Measurements from ENCODE around the gene SEC11A.
"Not testable (repeated sequence)": the region's sequence is repeated elsewhere in the genome, so short reads cannot be mapped to it uniquely, and the experiment has no call there.

SEC11A gene

GRCh38 chr15:84749111-84749991, 33.4 kb upstream of the SEC11A start:
- Histone ChIP-seq H3K4me1 (ENCODE audit: insufficient read depth, low read length) (peaks cover 12% of the 10 kb centered on the region), H3K9me3 (ENCODE audit: control insufficient read depth, insufficient read depth, low read length) (no peaks in the 10 kb centered on the region), H3K9ac (ENCODE audit: low read depth, low read length) (peak overlapping the region; percentile 78), H3K36me3 (ENCODE audit: insufficient read depth, low read length) (no peaks in the 10 kb centered on the region)

GRCh38 chr15:84748274-84749110, 32.6 kb upstream of the SEC11A start, which contains the start of gene ZNF592:
Gene ZNF592 (plus strand): TSS chr15:84748592. CDS start chr15:84782676, 34,084 bp downstream.
- H3K36me3 ChIP-seq (ENCODE audit: insufficient read depth, low read length), result no peaks in the 10 kb centered on the region
- H3K9ac ChIP-seq (ENCODE audit: low read depth, low read length), result peak within 1 kb of the TSS; percentile 86
- H3K9me3 ChIP-seq (ENCODE audit: control insufficient read depth, insufficient read depth, low read length), result no peaks in the 10 kb centered on the region
- H3K4me1 ChIP-seq (ENCODE audit: insufficient read depth, low read length), result peaks cover 12% of the 10 kb centered on the region

GRCh38 chr15:84747416-84748273, 31.7 kb upstream of the SEC11A start:
- peaks cover 12% of the 10 kb centered on the region for H3K4me1 ChIP-seq (ENCODE audit: insufficient read depth, low read length)
- peak overlapping the region; percentile 86 for H3K9ac ChIP-seq (ENCODE audit: low read depth, low read length)
- H3K9me3 ChIP-seq (ENCODE audit: control insufficient read depth, insufficient read depth, low read length), result no peaks in the 10 kb centered on the region
- H3K36me3 ChIP-seq (ENCODE audit: insufficient read depth, low read length), result no peaks in the 10 kb centered on the region

- no peak overlapping the region for H3K9ac ChIP-seq (ENCODE audit: low read depth, low read length)
- H3K36me3 ChIP-seq (ENCODE audit: insufficient read depth, low read length), result no peaks in the 10 kb centered on the region
- H3K4me1 ChIP-seq (ENCODE audit: insufficient read depth, low read length), result no peaks in the 10 kb centered on the region; the same call in none of the 2 replicates
- H3K9me3 ChIP-seq (ENCODE audit: control insufficient read depth, insufficient read depth, low read length), result no peaks in the 10 kb centered on the region
These were observed 25.2 kb upstream of the SEC11A start for GRCh38 chr15:84741121-84741520.

- H3K36me3 ChIP-seq (ENCODE audit: insufficient read depth, low read length), result no peaks in the 10 kb centered on the region
- H3K9me3 ChIP-seq (ENCODE audit: control insufficient read depth, insufficient read depth, low read length), result no peaks in the 10 kb centered on the region
- H3K9ac ChIP-seq (ENCODE audit: low read depth, low read length), result no peak overlapping the region
- H3K4me1 ChIP-seq (ENCODE audit: insufficient read depth, low read length), result peaks cover 2% of the 10 kb centered on the region
These were observed 24.8 kb upstream of the SEC11A start for GRCh38 chr15:84740691-84741090.

- H3K4me1 ChIP-seq (ENCODE audit: insufficient read depth, low read length), result peaks cover 6% of the 10 kb centered on the region
- no peaks in the 10 kb centered on the region for H3K36me3 ChIP-seq (ENCODE audit: insufficient read depth, low read length)
- H3K9ac ChIP-seq (ENCODE audit: low read depth, low read length), result no peak overlapping the region
- H3K9me3 ChIP-seq (ENCODE audit: control insufficient read depth, insufficient read depth, low read length), result no peaks in the 10 kb centered on the region
These were observed 21.1 kb upstream of the SEC11A start for GRCh38 chr15:84737005-84737404.

GRCh38 chr15:84736375-84736774, 20.4 kb upstream of the SEC11A start:
- Histone ChIP-seq H3K36me3 (ENCODE audit: insufficient read depth, low read length) (no peaks in the 10 kb centered on the region), H3K9me3 (ENCODE audit: control insufficient read depth, insufficient read depth, low read length) (no peaks in the 10 kb centered on the region), H3K9ac (ENCODE audit: low read depth, low read length) (no peak overlapping the region), H3K4me1 (ENCODE audit: insufficient read depth, low read length) (peaks cover 6% of the 10 kb centered on the region)

- not testable (repeated sequence) for H3K9me3 ChIP-seq (ENCODE audit: control insufficient read depth, insufficient read depth, low read length); H3K36me3 ChIP-seq (ENCODE audit: insufficient read depth, low read length); H3K4me1 ChIP-seq (ENCODE audit: insufficient read depth, low read length)
- peak overlapping the region; percentile 28 for H3K9ac ChIP-seq (ENCODE audit: low read depth, low read length)
These were observed 19.6 kb upstream of the SEC11A start for GRCh38 chr15:84735480-84736061.

- no peaks in the 10 kb centered on the region for H3K9me3 ChIP-seq (ENCODE audit: control insufficient read depth, insufficient read depth, low read length)
- peak overlapping the region; percentile 46 for H3K9ac ChIP-seq (ENCODE audit: low read depth, low read length)
- H3K36me3 ChIP-seq (ENCODE audit: insufficient read depth, low read length), result no peaks in the 10 kb centered on the region
- peaks cover 6% of the 10 kb centered on the region for H3K4me1 ChIP-seq (ENCODE audit: insufficient read depth, low read length)
These were observed 19.0 kb upstream of the SEC11A start for GRCh38 chr15:84734794-84735479.

- Histone ChIP-seq H3K4me1 (ENCODE audit: insufficient read depth, low read length) (peaks cover 6% of the 10 kb centered on the region), H3K9me3 (ENCODE audit: control insufficient read depth, insufficient read depth, low read length) (no peaks in the 10 kb centered on the region), H3K36me3 (ENCODE audit: insufficient read depth, low read length) (no peaks in the 10 kb centered on the region), H3K9ac (ENCODE audit: low read depth, low read length) (no peak overlapping the region)
These were observed 15.8 kb upstream of the SEC11A start for GRCh38 chr15:84731774-84732173.

- Histone ChIP-seq H3K9me3 (ENCODE audit: control insufficient read depth, insufficient read depth, low read length) (no peaks in the 10 kb centered on the region), H3K4me1 (ENCODE audit: insufficient read depth, low read length) (no peaks in the 10 kb centered on the region), H3K9ac (ENCODE audit: low read depth, low read length) (no peak overlapping the region)
These were observed 11.5 kb upstream of the SEC11A start for GRCh38 chr15:84727429-84727828.

GRCh38 chr15:84725001-84725491, 9.1 kb upstream of the SEC11A start:
- H3K9ac ChIP-seq (ENCODE audit: low read depth, low read length), result no peak overlapping the region
- H3K36me3 ChIP-seq (ENCODE audit: insufficient read depth, low read length), result no peaks in the 10 kb centered on the region
- no peaks in the 10 kb centered on the region for H3K9me3 ChIP-seq (ENCODE audit: control insufficient read depth, insufficient read depth, low read length)
- H3K4me1 ChIP-seq (ENCODE audit: insufficient read depth, low read length), result peaks cover 9% of the 10 kb centered on the region

More at GRCh38 chr15:84727429-84727828, 11.5 kb upstream of the SEC11A start:
- no peaks in the 10 kb centered on the region for H3K36me3 ChIP-seq (ENCODE audit: insufficient read depth, low read length)

- H3K36me3 ChIP-seq (ENCODE audit: insufficient read depth, low read length), result no peaks in the 10 kb centered on the region
- no peaks in the 10 kb centered on the region for H3K9me3 ChIP-seq (ENCODE audit: control insufficient read depth, insufficient read depth, low read length)
These were observed 6.7 kb upstream of the SEC11A start for GRCh38 chr15:84722628-84723027.

More at GRCh38 chr15:84722628-84723027, 6.7 kb upstream of the SEC11A start:
- no peak overlapping the region for H3K9ac ChIP-seq (ENCODE audit: low read depth, low read length)
- H3K4me1 ChIP-seq (ENCODE audit: insufficient read depth, low read length), result peaks cover 9% of the 10 kb centered on the region

Measured in ES-I3 (cell line).